Heart left ventricle (tissue), 13 donors: ENCODE results near the gene PTPRD.

Experiments used
- POLR2A ChIP-seq, 2 donors: fragments of 450-650 bp; IDR thresholded peaks; one replicate each; pipeline ENCODE4 v1.6.1; 2017; ENCODE audit warnings: antibody characterized with exemption in 2 of 2, mild to moderate bottlenecking in 2 of 2, moderate library complexity in 2 of 2
- TF ChIP-seq, protein P1 (sequence below), 12 donors: fragments of 200-600 bp; sonication (generic) in 4 of 12; IDR thresholded peaks; one replicate each; pipeline versions ENCODE4 v1.5.0 to v1.8.0; 2018 to 2022; ENCODE audit warnings: antibody characterized with exemption in 12 of 12, mild to moderate bottlenecking in 5 of 12
- donor health status: ischemic (EF 13 %, LVEDD 7.1; RV severe dilation, severe dysfunction).
- donor health status: DM: no; HTN: yes; CAD: no.
- donor health status: DM: no; HTN: no; CAD: no.
- donor health status: ischemic (EF 25% LVEDD 6.9; RV normal size, moderate dysfunction).
- donor health status: ischemic (EF 25% LVEDD 5.7; RV mildly dilated, moderate dysfunction).
- donor health status: ischemic (EF 35%, LVEDD 5.7; RV mildly dilated, moderate dysfunction).
- donor health status: nonischemic (EF 11% LVEDD 7.7; RV severe dilation, severe dysfunction).
- donor health status: DM: yes; HTN: yes; CAD: no.
- donor health status: PGD.
- donor health status: ischemic (EF 29% LVEDD 5.4; RV normal size, mild dysfunction).
- donor health status: nonischemic (EF 23%, LVEDD 6.1; RV moderate dilation, normal function).

DNA sequence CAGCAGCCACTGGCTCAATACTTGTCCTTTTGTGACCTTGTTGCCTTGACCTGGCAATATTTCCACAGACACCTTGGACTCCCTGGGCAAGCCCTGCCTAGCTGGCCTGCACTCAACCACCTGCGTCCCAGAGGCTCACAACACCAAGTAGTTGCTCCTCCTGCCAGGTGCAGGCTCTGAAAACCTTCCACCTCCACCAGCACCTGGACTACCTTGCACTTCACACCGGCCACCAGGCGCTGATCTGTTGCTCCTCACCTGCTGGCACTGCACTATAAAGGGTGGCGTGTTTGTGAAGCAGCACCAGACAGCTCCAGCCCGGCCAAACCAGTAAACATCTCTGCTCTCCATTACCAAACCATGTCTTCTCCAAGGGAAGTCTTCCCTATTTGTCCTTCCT, 997.7 kb downstream of the PTPRD start:
- TF ChIP-seq, protein P1, sequence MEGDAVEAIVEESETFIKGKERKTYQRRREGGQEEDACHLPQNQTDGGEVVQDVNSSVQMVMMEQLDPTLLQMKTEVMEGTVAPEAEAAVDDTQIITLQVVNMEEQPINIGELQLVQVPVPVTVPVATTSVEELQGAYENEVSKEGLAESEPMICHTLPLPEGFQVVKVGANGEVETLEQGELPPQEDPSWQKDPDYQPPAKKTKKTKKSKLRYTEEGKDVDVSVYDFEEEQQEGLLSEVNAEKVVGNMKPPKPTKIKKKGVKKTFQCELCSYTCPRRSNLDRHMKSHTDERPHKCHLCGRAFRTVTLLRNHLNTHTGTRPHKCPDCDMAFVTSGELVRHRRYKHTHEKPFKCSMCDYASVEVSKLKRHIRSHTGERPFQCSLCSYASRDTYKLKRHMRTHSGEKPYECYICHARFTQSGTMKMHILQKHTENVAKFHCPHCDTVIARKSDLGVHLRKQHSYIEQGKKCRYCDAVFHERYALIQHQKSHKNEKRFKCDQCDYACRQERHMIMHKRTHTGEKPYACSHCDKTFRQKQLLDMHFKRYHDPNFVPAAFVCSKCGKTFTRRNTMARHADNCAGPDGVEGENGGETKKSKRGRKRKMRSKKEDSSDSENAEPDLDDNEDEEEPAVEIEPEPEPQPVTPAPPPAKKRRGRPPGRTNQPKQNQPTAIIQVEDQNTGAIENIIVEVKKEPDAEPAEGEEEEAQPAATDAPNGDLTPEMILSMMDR (IDR thresholded peaks at IDR 0.05), result no peak
- no peak for TF ChIP-seq POLR2A (IDR thresholded peaks at IDR 0.05)
